ENCODE measurements around the gene PROX1. TPM values are rescaled to one million over a fixed set of nuclear protein-coding genes. Genes with fewer than 3 reads are reported as not detected.

The PROX1 gene
- total RNA-seq, 1 donor from 2014 or later = 63.2 TPM

- DNase-seq (ENCODE audit: low spot score, unreplicated experiment) = no peak
- Mint-ChIP-seq H3K27ac (peak overlapping the region; percentile 90), H3K36me3 (ENCODE audit: insufficient read depth) (peaks cover 32% of the 10 kb centered on the region), H3K4me1 (ENCODE audit: low read depth) (peaks cover 59% of the 10 kb centered on the region), H3K4me3 (ENCODE audit: low read depth) (peak overlapping the region; percentile 7), H3K9me3 (ENCODE audit: low read depth) (no peaks in the 10 kb centered on the region), H3K27me3 (no peaks in the 10 kb centered on the region)
- TF ChIP-seq CTCF (IDR thresholded peaks at IDR 0.05; ENCODE audit: unreplicated experiment) = no peak
Observed at GRCh38 chr1:214008791-214009422, 21.1 kb downstream of the PROX1 start.

- Mint-ChIP-seq H3K36me3 (ENCODE audit: insufficient read depth) (peaks cover 35% of the 10 kb centered on the region), H3K27ac (peak overlapping the region; percentile 90), H3K9me3 (ENCODE audit: low read depth) (no peaks in the 10 kb centered on the region), H3K4me1 (ENCODE audit: low read depth) (peaks cover 57% of the 10 kb centered on the region), H3K4me3 (ENCODE audit: low read depth) (no peak overlapping the region), H3K27me3 (no peaks in the 10 kb centered on the region)
- no peak for TF ChIP-seq CTCF (IDR thresholded peaks at IDR 0.05; ENCODE audit: unreplicated experiment)
- no peak for DNase-seq (ENCODE audit: low spot score, unreplicated experiment)
Observed at GRCh38 chr1:214009423-214010196, 21.8 kb downstream of the PROX1 start.

- no peaks in the 10 kb centered on the region for H3K9me3 Mint-ChIP-seq (ENCODE audit: low read depth)
- TF ChIP-seq CTCF (IDR thresholded peaks at IDR 0.05; ENCODE audit: unreplicated experiment) = no peak
Observed at GRCh38 chr1:214010197-214010573, 22.4 kb downstream of the PROX1 start.

GRCh38 chr1:214010717-214011116 is 22.9 kb downstream of the PROX1 start:
- peaks cover 45% of the 10 kb centered on the region for H3K36me3 Mint-ChIP-seq (ENCODE audit: insufficient read depth)
- no peaks in the 10 kb centered on the region for H3K9me3 Mint-ChIP-seq (ENCODE audit: low read depth)
- no peak overlapping the region for H3K4me3 Mint-ChIP-seq (ENCODE audit: low read depth)
- DNase-seq (ENCODE audit: low spot score, unreplicated experiment) = no peak
- no peak for TF ChIP-seq CTCF (IDR thresholded peaks at IDR 0.05; ENCODE audit: unreplicated experiment)
- no peaks in the 10 kb centered on the region for H3K27me3 Mint-ChIP-seq
- peaks cover 54% of the 10 kb centered on the region for H3K4me1 Mint-ChIP-seq (ENCODE audit: low read depth)
- H3K27ac Mint-ChIP-seq = no peak overlapping the region

More at GRCh38 chr1:214010197-214010573, 22.4 kb downstream of the PROX1 start:
- no peak overlapping the region for H3K27ac Mint-ChIP-seq
- no peaks in the 10 kb centered on the region for H3K27me3 Mint-ChIP-seq
- peaks cover 41% of the 10 kb centered on the region for H3K36me3 Mint-ChIP-seq (ENCODE audit: insufficient read depth)
- peaks cover 58% of the 10 kb centered on the region for H3K4me1 Mint-ChIP-seq (ENCODE audit: low read depth)
- no peak for DNase-seq (ENCODE audit: low spot score, unreplicated experiment)
- H3K4me3 Mint-ChIP-seq (ENCODE audit: low read depth) = no peak overlapping the region

GRCh38 chr1:214012418-214012817 is 24.6 kb downstream of the PROX1 start:
- H3K4me3 Mint-ChIP-seq (ENCODE audit: low read depth) = no peak overlapping the region
- H3K4me1 Mint-ChIP-seq (ENCODE audit: low read depth) = peaks cover 53% of the 10 kb centered on the region
- no peak for TF ChIP-seq CTCF (IDR thresholded peaks at IDR 0.05; ENCODE audit: unreplicated experiment)
- no peak overlapping the region for H3K27ac Mint-ChIP-seq
- peaks cover 58% of the 10 kb centered on the region for H3K36me3 Mint-ChIP-seq (ENCODE audit: insufficient read depth)
- DNase-seq (ENCODE audit: low spot score, unreplicated experiment) = no peak
- no peaks in the 10 kb centered on the region for H3K27me3 Mint-ChIP-seq
- H3K9me3 Mint-ChIP-seq (ENCODE audit: low read depth) = no peaks in the 10 kb centered on the region

Measured in progenitor cell of endocrine pancreas (in vitro differentiated cells).